ENCODE measurements around the gene PSMB1. TPM values are rescaled to one million over a fixed set of nuclear protein-coding genes. Genes with fewer than 3 reads are reported as not detected.
A peak's percentile ranks its signal among the peaks of the same experiment; 100 is the strongest.

Gene PSMB1
- total and polyA plus RNA-seq, 2 experiments from 2014 or later, result 357 to 576 TPM

DNA sequence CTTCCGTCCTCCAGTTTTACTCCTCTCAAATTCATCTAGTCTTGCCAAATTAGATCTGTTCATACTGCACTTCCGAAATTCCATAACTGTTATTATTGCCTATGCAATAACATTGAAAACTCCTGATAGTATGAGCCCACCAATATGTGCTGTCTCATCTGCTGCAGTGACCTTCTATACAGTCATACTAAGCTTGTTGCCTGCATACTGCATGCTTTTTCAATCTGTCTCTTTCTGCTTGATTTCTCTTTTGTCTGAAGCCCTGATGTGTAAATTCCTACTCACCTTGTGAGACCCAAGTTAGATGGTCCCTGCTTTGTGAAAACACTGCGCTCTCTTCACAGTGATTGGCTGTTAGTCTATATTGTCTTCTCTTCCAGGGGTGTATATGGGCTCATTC lies 2.2 kb upstream of the PSMB1 start:
- H3K27ac ChIP-seq (ENCODE audit: low read depth), result no peak overlapping the region; the same call in 1 of the 2 replicates
- H3K79me2 ChIP-seq (replicated peaks; ENCODE audit: insufficient read depth), result peaks cover 67% of the 10 kb centered on the region
- H3K4me1 Mint-ChIP-seq, result peaks cover 11% of the 10 kb centered on the region
- H2AFZ ChIP-seq, result no peak overlapping the region
- peak overlapping the region; percentile 92 for H3K4me3 ChIP-seq
- peaks cover 21% of the 10 kb centered on the region for H3K4me1 ChIP-seq (ENCODE audit: insufficient read depth)
- no peaks in the 10 kb centered on the region for H3K36me3 ChIP-seq (ENCODE audit: insufficient read depth)
- DNase-seq (ENCODE audit: low spot score), result no peak
- no peak overlapping the region for H3K27ac Mint-ChIP-seq
- H3K27me3 Mint-ChIP-seq (ENCODE audit: insufficient read depth, low read depth, poor library complexity), result peaks cover 5% of the 10 kb centered on the region
- TF ChIP-seq, protein P1, sequence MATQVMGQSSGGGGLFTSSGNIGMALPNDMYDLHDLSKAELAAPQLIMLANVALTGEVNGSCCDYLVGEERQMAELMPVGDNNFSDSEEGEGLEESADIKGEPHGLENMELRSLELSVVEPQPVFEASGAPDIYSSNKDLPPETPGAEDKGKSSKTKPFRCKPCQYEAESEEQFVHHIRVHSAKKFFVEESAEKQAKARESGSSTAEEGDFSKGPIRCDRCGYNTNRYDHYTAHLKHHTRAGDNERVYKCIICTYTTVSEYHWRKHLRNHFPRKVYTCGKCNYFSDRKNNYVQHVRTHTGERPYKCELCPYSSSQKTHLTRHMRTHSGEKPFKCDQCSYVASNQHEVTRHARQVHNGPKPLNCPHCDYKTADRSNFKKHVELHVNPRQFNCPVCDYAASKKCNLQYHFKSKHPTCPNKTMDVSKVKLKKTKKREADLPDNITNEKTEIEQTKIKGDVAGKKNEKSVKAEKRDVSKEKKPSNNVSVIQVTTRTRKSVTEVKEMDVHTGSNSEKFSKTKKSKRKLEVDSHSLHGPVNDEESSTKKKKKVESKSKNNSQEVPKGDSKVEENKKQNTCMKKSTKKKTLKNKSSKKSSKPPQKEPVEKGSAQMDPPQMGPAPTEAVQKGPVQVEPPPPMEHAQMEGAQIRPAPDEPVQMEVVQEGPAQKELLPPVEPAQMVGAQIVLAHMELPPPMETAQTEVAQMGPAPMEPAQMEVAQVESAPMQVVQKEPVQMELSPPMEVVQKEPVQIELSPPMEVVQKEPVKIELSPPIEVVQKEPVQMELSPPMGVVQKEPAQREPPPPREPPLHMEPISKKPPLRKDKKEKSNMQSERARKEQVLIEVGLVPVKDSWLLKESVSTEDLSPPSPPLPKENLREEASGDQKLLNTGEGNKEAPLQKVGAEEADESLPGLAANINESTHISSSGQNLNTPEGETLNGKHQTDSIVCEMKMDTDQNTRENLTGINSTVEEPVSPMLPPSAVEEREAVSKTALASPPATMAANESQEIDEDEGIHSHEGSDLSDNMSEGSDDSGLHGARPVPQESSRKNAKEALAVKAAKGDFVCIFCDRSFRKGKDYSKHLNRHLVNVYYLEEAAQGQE (IDR thresholded peaks at IDR 0.05; ENCODE audit: unreplicated experiment), result no peak
- TF ChIP-seq NANOG (IDR thresholded peaks at IDR 0.05; ENCODE audit: borderline replicate concordance) (no peak), STAT1 (IDR thresholded peaks at IDR 0.05; ENCODE audit: unreplicated experiment) (no peak), EZH2phosphoT487 (IDR thresholded peaks at IDR 0.05; ENCODE audit: unreplicated experiment) (no peak), EZH2 (IDR thresholded peaks at IDR 0.05; ENCODE audit: low read depth, unreplicated experiment) (no peak), JUNB (IDR thresholded peaks at IDR 0.05; ENCODE audit: unreplicated experiment) (no peak), ZNF114 (CRISPR knock-in tag; IDR thresholded peaks at IDR 0.05) (no peak), POLR2AphosphoS5 (IDR thresholded peaks at IDR 0.05; ENCODE audit: low read depth) (no peak), CREB1 (CRISPR knock-in tag; IDR thresholded peaks at IDR 0.05; ENCODE audit: low read depth) (no peak), ZNF331 (CRISPR knock-in tag; IDR thresholded peaks at IDR 0.05; ENCODE audit: low read depth) (no peak)
- TF ChIP-seq, protein P2, sequence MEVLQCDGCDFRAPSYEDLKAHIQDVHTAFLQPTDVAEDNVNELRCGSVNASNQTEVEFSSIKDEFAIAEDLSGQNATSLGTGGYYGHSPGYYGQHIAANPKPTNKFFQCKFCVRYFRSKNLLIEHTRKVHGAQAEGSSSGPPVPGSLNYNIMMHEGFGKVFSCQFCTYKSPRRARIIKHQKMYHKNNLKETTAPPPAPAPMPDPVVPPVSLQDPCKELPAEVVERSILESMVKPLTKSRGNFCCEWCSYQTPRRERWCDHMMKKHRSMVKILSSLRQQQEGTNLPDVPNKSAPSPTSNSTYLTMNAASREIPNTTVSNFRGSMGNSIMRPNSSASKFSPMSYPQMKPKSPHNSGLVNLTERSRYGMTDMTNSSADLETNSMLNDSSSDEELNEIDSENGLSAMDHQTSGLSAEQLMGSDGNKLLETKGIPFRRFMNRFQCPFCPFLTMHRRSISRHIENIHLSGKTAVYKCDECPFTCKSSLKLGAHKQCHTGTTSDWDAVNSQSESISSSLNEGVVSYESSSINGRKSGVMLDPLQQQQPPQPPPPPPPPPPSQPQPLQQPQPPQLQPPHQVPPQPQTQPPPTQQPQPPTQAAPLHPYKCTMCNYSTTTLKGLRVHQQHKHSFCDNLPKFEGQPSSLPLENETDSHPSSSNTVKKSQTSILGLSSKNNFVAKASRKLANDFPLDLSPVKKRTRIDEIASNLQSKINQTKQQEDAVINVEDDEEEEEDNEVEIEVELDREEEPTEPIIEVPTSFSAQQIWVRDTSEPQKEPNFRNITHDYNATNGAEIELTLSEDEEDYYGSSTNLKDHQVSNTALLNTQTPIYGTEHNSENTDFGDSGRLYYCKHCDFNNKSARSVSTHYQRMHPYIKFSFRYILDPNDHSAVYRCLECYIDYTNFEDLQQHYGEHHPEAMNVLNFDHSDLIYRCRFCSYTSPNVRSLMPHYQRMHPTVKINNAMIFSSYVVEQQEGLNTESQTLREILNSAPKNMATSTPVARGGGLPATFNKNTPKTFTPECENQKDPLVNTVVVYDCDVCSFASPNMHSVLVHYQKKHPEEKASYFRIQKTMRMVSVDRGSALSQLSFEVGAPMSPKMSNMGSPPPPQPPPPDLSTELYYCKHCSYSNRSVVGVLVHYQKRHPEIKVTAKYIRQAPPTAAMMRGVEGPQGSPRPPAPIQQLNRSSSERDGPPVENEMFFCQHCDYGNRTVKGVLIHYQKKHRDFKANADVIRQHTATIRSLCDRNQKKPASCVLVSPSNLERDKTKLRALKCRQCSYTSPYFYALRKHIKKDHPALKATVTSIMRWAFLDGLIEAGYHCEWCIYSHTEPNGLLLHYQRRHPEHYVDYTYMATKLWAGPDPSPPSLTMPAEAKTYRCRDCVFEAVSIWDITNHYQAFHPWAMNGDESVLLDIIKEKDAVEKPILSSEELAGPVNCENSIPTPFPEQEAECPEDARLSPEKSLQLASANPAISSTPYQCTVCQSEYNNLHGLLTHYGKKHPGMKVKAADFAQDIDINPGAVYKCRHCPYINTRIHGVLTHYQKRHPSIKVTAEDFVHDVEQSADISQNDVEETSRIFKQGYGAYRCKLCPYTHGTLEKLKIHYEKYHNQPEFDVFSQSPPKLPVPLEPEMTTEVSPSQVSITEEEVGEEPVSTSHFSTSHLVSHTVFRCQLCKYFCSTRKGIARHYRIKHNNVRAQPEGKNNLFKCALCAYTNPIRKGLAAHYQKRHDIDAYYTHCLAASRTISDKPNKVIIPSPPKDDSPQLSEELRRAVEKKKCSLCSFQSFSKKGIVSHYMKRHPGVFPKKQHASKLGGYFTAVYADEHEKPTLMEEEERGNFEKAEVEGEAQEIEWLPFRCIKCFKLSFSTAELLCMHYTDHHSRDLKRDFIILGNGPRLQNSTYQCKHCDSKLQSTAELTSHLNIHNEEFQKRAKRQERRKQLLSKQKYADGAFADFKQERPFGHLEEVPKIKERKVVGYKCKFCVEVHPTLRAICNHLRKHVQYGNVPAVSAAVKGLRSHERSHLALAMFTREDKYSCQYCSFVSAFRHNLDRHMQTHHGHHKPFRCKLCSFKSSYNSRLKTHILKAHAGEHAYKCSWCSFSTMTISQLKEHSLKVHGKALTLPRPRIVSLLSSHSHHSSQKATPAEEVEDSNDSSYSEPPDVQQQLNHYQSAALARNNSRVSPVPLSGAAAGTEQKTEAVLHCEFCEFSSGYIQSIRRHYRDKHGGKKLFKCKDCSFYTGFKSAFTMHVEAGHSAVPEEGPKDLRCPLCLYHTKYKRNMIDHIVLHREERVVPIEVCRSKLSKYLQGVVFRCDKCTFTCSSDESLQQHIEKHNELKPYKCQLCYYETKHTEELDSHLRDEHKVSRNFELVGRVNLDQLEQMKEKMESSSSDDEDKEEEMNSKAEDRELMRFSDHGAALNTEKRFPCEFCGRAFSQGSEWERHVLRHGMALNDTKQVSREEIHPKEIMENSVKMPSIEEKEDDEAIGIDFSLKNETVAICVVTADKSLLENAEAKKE (CRISPR knock-in tag; IDR thresholded peaks at IDR 0.05), result no peak
- TF ChIP-seq, protein P3, sequence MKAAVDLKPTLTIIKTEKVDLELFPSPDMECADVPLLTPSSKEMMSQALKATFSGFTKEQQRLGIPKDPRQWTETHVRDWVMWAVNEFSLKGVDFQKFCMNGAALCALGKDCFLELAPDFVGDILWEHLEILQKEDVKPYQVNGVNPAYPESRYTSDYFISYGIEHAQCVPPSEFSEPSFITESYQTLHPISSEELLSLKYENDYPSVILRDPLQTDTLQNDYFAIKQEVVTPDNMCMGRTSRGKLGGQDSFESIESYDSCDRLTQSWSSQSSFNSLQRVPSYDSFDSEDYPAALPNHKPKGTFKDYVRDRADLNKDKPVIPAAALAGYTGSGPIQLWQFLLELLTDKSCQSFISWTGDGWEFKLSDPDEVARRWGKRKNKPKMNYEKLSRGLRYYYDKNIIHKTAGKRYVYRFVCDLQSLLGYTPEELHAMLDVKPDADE (IDR thresholded peaks at IDR 0.05), result no peak
- TF ChIP-seq, protein P4, sequence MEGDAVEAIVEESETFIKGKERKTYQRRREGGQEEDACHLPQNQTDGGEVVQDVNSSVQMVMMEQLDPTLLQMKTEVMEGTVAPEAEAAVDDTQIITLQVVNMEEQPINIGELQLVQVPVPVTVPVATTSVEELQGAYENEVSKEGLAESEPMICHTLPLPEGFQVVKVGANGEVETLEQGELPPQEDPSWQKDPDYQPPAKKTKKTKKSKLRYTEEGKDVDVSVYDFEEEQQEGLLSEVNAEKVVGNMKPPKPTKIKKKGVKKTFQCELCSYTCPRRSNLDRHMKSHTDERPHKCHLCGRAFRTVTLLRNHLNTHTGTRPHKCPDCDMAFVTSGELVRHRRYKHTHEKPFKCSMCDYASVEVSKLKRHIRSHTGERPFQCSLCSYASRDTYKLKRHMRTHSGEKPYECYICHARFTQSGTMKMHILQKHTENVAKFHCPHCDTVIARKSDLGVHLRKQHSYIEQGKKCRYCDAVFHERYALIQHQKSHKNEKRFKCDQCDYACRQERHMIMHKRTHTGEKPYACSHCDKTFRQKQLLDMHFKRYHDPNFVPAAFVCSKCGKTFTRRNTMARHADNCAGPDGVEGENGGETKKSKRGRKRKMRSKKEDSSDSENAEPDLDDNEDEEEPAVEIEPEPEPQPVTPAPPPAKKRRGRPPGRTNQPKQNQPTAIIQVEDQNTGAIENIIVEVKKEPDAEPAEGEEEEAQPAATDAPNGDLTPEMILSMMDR (conservative IDR thresholded peaks at IDR 0.05; ENCODE audit: low read depth in 2 of 2), result no peak
- peaks cover 26% of the 10 kb centered on the region for H3K36me3 Mint-ChIP-seq (ENCODE audit: low read depth)
- no peaks in the 10 kb centered on the region for H3K9me2 ChIP-seq (ENCODE audit: insufficient read depth)
- H3K4me2 ChIP-seq, result peak overlapping the region; percentile 97
- no peak for ATAC-seq
- no peaks in the 10 kb centered on the region for H3K27me3 ChIP-seq (ENCODE audit: insufficient read depth)
- no peaks in the 10 kb centered on the region for H3F3A ChIP-seq (replicated peaks; ENCODE audit: low read depth)
- no peaks in the 10 kb centered on the region for H3K9me3 Mint-ChIP-seq
- peaks cover 13% of the 10 kb centered on the region; the same call in 1 of the 2 replicates for H4K20me1 ChIP-seq (replicated peaks; ENCODE audit: insufficient read depth)
- no peak overlapping the region for H3K4me3 Mint-ChIP-seq
